ENCODE data around the gene BNIP5.

DNA sequence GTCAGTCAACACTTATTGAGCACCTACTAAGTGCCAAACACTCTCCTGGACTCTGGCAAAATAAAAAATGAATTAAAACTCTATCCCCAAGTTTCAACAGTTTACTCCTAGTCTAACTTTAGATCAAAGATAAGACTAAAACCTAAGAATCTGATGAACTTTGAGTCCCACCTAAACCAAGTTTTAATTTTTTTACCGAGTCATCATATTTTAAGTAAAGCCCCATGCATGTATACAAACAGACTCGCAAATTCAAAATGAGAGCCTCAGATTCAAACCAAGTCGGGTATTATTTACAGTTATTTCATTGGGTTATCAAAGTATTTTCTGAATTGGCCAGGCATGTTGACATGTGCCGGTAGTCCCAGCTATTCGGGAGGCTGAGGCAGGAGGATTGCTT is 28.2 kb downstream of the BNIP5 start:
- TF ChIP-seq, protein P1, sequence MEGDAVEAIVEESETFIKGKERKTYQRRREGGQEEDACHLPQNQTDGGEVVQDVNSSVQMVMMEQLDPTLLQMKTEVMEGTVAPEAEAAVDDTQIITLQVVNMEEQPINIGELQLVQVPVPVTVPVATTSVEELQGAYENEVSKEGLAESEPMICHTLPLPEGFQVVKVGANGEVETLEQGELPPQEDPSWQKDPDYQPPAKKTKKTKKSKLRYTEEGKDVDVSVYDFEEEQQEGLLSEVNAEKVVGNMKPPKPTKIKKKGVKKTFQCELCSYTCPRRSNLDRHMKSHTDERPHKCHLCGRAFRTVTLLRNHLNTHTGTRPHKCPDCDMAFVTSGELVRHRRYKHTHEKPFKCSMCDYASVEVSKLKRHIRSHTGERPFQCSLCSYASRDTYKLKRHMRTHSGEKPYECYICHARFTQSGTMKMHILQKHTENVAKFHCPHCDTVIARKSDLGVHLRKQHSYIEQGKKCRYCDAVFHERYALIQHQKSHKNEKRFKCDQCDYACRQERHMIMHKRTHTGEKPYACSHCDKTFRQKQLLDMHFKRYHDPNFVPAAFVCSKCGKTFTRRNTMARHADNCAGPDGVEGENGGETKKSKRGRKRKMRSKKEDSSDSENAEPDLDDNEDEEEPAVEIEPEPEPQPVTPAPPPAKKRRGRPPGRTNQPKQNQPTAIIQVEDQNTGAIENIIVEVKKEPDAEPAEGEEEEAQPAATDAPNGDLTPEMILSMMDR (IDR thresholded peaks at IDR 0.05), result no peak
- no peak for TF ChIP-seq POLR2AphosphoS5 (IDR thresholded peaks at IDR 0.05)
